ENCODE results near the gene SLC6A19.

Gene SLC6A19

GRCh38 chr5:1206521-1207412, 5.4 kb downstream of the SLC6A19 start:
- in situ Hi-C loops (cut with MboI; ENCODE audit: low sequenced_read_pairs), result no loop called here
- peaks cover 30% of the 10 kb centered on the region for H3K27me3 ChIP-seq (ENCODE audit: low read depth)

GRCh38 chr5:1207555-1207954, 6.2 kb downstream of the SLC6A19 start:
- Histone ChIP-seq H3K27me3 (ENCODE audit: low read depth) (peaks cover 30% of the 10 kb centered on the region), H3K4me1 (no peaks in the 10 kb centered on the region), H3K4me3 (no peak overlapping the region), H3K36me3 (replicated peaks) (no peaks in the 10 kb centered on the region), H3K9me3 (no peaks in the 10 kb centered on the region)
- no peak for DNase-seq (ENCODE audit: low spot score in 2 of 2)
- in situ Hi-C loops (cut with MboI; ENCODE audit: low sequenced_read_pairs), result no loop called here

More at GRCh38 chr5:1206521-1207412, 5.4 kb downstream of the SLC6A19 start:
- H3K36me3 ChIP-seq (replicated peaks), result no peaks in the 10 kb centered on the region
- no peak overlapping the region for H3K4me3 ChIP-seq
- no peak for DNase-seq (ENCODE audit: low spot score in 2 of 2)
- H3K9me3 ChIP-seq, result no peaks in the 10 kb centered on the region
- H3K4me1 ChIP-seq, result no peaks in the 10 kb centered on the region

- in situ Hi-C loops (cut with MboI; ENCODE audit: low sequenced_read_pairs), result no loop called here
- Histone ChIP-seq H3K4me3 (no peak overlapping the region), H3K9me3 (no peaks in the 10 kb centered on the region), H3K36me3 (replicated peaks) (no peaks in the 10 kb centered on the region), H3K27me3 (ENCODE audit: low read depth) (peaks cover 30% of the 10 kb centered on the region), H3K4me1 (no peaks in the 10 kb centered on the region)
- DNase-seq (ENCODE audit: low spot score in 2 of 2), result no peak
These were observed 6.9 kb downstream of the SLC6A19 start for GRCh38 chr5:1208221-1208742.

- H3K4me3 ChIP-seq, result no peak overlapping the region
- no peaks in the 10 kb centered on the region for H3K36me3 ChIP-seq (replicated peaks)
- H3K9me3 ChIP-seq, result no peaks in the 10 kb centered on the region
- no peaks in the 10 kb centered on the region for H3K4me1 ChIP-seq
- no peak for DNase-seq (ENCODE audit: low spot score in 2 of 2)
- in situ Hi-C loops (cut with MboI; ENCODE audit: low sequenced_read_pairs), result no loop called here
- peaks cover 30% of the 10 kb centered on the region for H3K27me3 ChIP-seq (ENCODE audit: low read depth)
These were observed 7.5 kb downstream of the SLC6A19 start for GRCh38 chr5:1208743-1209488.

GRCh38 chr5:1209489-1209852, 8.1 kb downstream of the SLC6A19 start:
- H3K4me1 ChIP-seq, result no peaks in the 10 kb centered on the region
- H3K27me3 ChIP-seq (ENCODE audit: low read depth), result peaks cover 30% of the 10 kb centered on the region
- no peaks in the 10 kb centered on the region for H3K9me3 ChIP-seq
- DNase-seq (ENCODE audit: low spot score in 2 of 2), result no peak
- H3K4me3 ChIP-seq, result no peak overlapping the region
- in situ Hi-C loops (cut with MboI; ENCODE audit: low sequenced_read_pairs), result no loop called here
- H3K36me3 ChIP-seq (replicated peaks), result no peaks in the 10 kb centered on the region

GRCh38 chr5:1209896-1210776, 8.7 kb downstream of the SLC6A19 start:
- DNase-seq (ENCODE audit: low spot score in 2 of 2), result no peak
- Histone ChIP-seq H3K4me1 (no peaks in the 10 kb centered on the region), H3K4me3 (no peak overlapping the region), H3K27me3 (ENCODE audit: low read depth) (peaks cover 30% of the 10 kb centered on the region), H3K36me3 (replicated peaks) (no peaks in the 10 kb centered on the region), H3K9me3 (no peaks in the 10 kb centered on the region)
- in situ Hi-C loops (cut with MboI; ENCODE audit: low sequenced_read_pairs), result no loop called here

GRCh38 chr5:1210832-1211251, 9.4 kb downstream of the SLC6A19 start:
- Histone ChIP-seq H3K9me3 (no peaks in the 10 kb centered on the region), H3K4me1 (no peaks in the 10 kb centered on the region), H3K36me3 (replicated peaks) (no peaks in the 10 kb centered on the region), H3K4me3 (no peak overlapping the region), H3K27me3 (ENCODE audit: low read depth) (peaks cover 26% of the 10 kb centered on the region)
- no peak for DNase-seq (ENCODE audit: low spot score in 2 of 2)
- in situ Hi-C loops (cut with MboI; ENCODE audit: low sequenced_read_pairs), result no loop called here

GRCh38 chr5:1211701-1212100, 10.3 kb downstream of the SLC6A19 start:
- peaks cover 19% of the 10 kb centered on the region for H3K27me3 ChIP-seq (ENCODE audit: low read depth)
- H3K36me3 ChIP-seq (replicated peaks), result no peaks in the 10 kb centered on the region
- in situ Hi-C loops (cut with MboI; ENCODE audit: low sequenced_read_pairs), result no loop called here
- no peak overlapping the region for H3K4me3 ChIP-seq
- DNase-seq (ENCODE audit: low spot score in 2 of 2), result no peak
- no peaks in the 10 kb centered on the region for H3K9me3 ChIP-seq
- no peaks in the 10 kb centered on the region for H3K4me1 ChIP-seq

- H3K36me3 ChIP-seq (replicated peaks), result no peaks in the 10 kb centered on the region
- H3K27me3 ChIP-seq (ENCODE audit: low read depth), result peaks cover 13% of the 10 kb centered on the region
- H3K9me3 ChIP-seq, result no peaks in the 10 kb centered on the region
- no peak overlapping the region for H3K4me3 ChIP-seq
- no peaks in the 10 kb centered on the region for H3K4me1 ChIP-seq
- in situ Hi-C loops (cut with MboI; ENCODE audit: low sequenced_read_pairs), result no loop called here
- no peak for DNase-seq (ENCODE audit: low spot score in 2 of 2)
These were observed 10.9 kb downstream of the SLC6A19 start for GRCh38 chr5:1212271-1212670.

GRCh38 chr5:1212881-1213280, 11.5 kb downstream of the SLC6A19 start:
- H3K4me3 ChIP-seq, result no peak overlapping the region
- no peaks in the 10 kb centered on the region for H3K36me3 ChIP-seq (replicated peaks)
- in situ Hi-C loops (cut with MboI; ENCODE audit: low sequenced_read_pairs), result no loop called here
- no peak for DNase-seq (ENCODE audit: low spot score in 2 of 2)
- no peaks in the 10 kb centered on the region for H3K9me3 ChIP-seq
- peaks cover 7% of the 10 kb centered on the region for H3K27me3 ChIP-seq (ENCODE audit: low read depth)
- H3K4me1 ChIP-seq, result no peaks in the 10 kb centered on the region

GRCh38 chr5:1213508-1214162, 12.2 kb downstream of the SLC6A19 start:
- DNase-seq (ENCODE audit: low spot score in 2 of 2), result no peak
- H3K4me3 ChIP-seq, result no peak overlapping the region
- no peaks in the 10 kb centered on the region for H3K9me3 ChIP-seq
- no peaks in the 10 kb centered on the region for H3K4me1 ChIP-seq
- H3K36me3 ChIP-seq (replicated peaks), result no peaks in the 10 kb centered on the region
- 0 out of 2 replicates have a peak, but pooled peaks cover 3% of the 10 kb centered on the region for H3K27me3 ChIP-seq (ENCODE audit: low read depth)
- in situ Hi-C loops (cut with MboI; ENCODE audit: low sequenced_read_pairs), result no loop called here

GRCh38 chr5:1214163-1214935, 13.0 kb downstream of the SLC6A19 start:
- Histone ChIP-seq H3K9me3 (no peaks in the 10 kb centered on the region), H3K4me3 (no peak overlapping the region), H3K36me3 (replicated peaks) (no peaks in the 10 kb centered on the region), H3K4me1 (no peaks in the 10 kb centered on the region), H3K27me3 (ENCODE audit: low read depth) (0 out of 2 replicates have a peak, but pooled peaks cover 2% of the 10 kb centered on the region)
- no peak for DNase-seq (ENCODE audit: low spot score in 2 of 2)
- in situ Hi-C loops (cut with MboI; ENCODE audit: low sequenced_read_pairs), result no loop called here
